Sigmoid colon (tissue), 7 donors: ENCODE data around the gene NUP85. TPM values are rescaled to one million over a fixed set of nuclear protein-coding genes. Genes with fewer than 3 reads are reported as not detected.

ENCODE experiments used
- DNase-seq: peaks from one replicate; pipeline ENCODE4 v3.0.0-alpha.2; 2019
- H3K27ac ChIP-seq, 4 donors: fragments of 200-600 bp; sonication (generic); one replicate each; pipeline ENCODE4 v1.5.1; 2016 to 2019; ENCODE audit warnings: mild to moderate bottlenecking in 1 of 4
- H3K27me3 ChIP-seq, 3 donors: fragments of 200-600 bp; sonication (generic); one replicate each; pipeline ENCODE4 v1.5.1; 2019; ENCODE audit warnings: mild to moderate bottlenecking in 1 of 3
- H3K36me3 ChIP-seq, 4 donors: fragments of 200-600 bp; sonication (generic); one replicate each; pipeline ENCODE4 v1.5.1; 2016 to 2019
- H3K4me1 ChIP-seq, 4 donors: fragments of 200-600 bp; sonication (generic); one replicate each; pipeline ENCODE4 v1.5.1; 2017 to 2019
- H3K4me3 ChIP-seq, 4 donors: fragments of 200-600 bp; sonication (generic); one replicate each; pipeline ENCODE4 v1.5.1; 2017 to 2019; ENCODE audit warnings: mild to moderate bottlenecking in 2 of 4, moderate library complexity in 1 of 4
- H3K9me3 ChIP-seq, 4 donors: fragments of 200-600 bp in 3 of 4; sonication (generic) in 3 of 4; one replicate each; pipeline versions ENCODE4 v1.5.1 to v1.6.1; 2013 to 2019
- CTCF ChIP-seq, 4 experiments: fragments of 450-650 bp in 3 of 4; fragments of 200-600 bp in 1 of 4; IDR thresholded peaks; one replicate each; pipeline ENCODE4 v1.5.1; 2016 to 2019; ENCODE audit warnings: antibody characterized with exemption in 4 of 4, mild to moderate bottlenecking in 3 of 4, moderate library complexity in 2 of 4
- EP300 ChIP-seq, 4 donors: sonication (generic); formaldehyde crosslinking; IDR thresholded peaks; one replicate each; pipeline ENCODE4 v1.6.1; 2017; ENCODE audit warnings: antibody characterized with exemption in 4 of 4
- POLR2A ChIP-seq, 2 donors: fragments of 450-650 bp; IDR thresholded peaks; one replicate each; pipeline ENCODE4 v1.6.1; 2016; ENCODE audit warnings: antibody characterized with exemption in 2 of 2, mild to moderate bottlenecking in 2 of 2, moderate library complexity in 2 of 2
- POLR2AphosphoS5 ChIP-seq, 4 donors: sonication (generic); formaldehyde crosslinking; IDR thresholded peaks; one replicate each; pipeline ENCODE4 v1.6.1; 2017; ENCODE audit warnings: antibody characterized with exemption in 4 of 4
- WGBS, 2 donors: extraction: QIAGEN DNeasy Blood & Tissue Kit; methylation state at CpG; one replicate each; pipeline ENCODE4 v1.1.7; 2013; 5-methylcytosine and 5-hydroxymethylcytosine counted together
- intact Hi-C: fragments of 100-400 bp; cut with DNase I; formaldehyde crosslinking; loops from one replicate; pipeline ENCODE4 v1.15.1; 2023
- polyA plus RNA-seq, 3 donors: library from polyadenylated mRNA; stranded (reverse); fragments of 200-250 nt; gene quantifications; one replicate each; pipeline ENCODE4 v1.2.3, GENCODE V29; 2013
- total RNA-seq, 4 donors: library from RNA; depleted of rRNA; stranded (reverse); fragments of >200 nt; gene quantifications; one replicate each; pipeline ENCODE4 v1.1.0, GENCODE V29; 2016
- donor health status: healthy with polysubstance abuse.
- donor health status: Bipolar disorder and iron deficiency.
- donor health status: healthy.

The NUP85 gene
- total and polyA plus RNA-seq, 7 donors: 21.1 to 48.6 (median 31.7) TPM

GRCh38 chr17:75178453-75178852, 27.0 kb upstream of the NUP85 start:
- TF ChIP-seq POLR2A (IDR thresholded peaks at IDR 0.05) (no peak), EP300 (IDR thresholded peaks at IDR 0.05) (no peak), CTCF (IDR thresholded peaks at IDR 0.05) (no peak), POLR2AphosphoS5 (IDR thresholded peaks at IDR 0.05) (no peak)
- WGBS, 2 donors: 86 to 92% methylated on average over 6 of the region's 6 CpGs
- peaks cover 0 to 33% (median 23%) of the 10 kb centered on the region in 4 donors for H3K4me1 ChIP-seq
- H3K36me3 ChIP-seq: peaks cover 16 to 58% (median 38%) of the 10 kb centered on the region in 4 donors
- H3K27ac ChIP-seq: no peak overlapping the region
- H3K9me3 ChIP-seq: no peaks in the 10 kb centered on the region
- no peak for DNase-seq
- no peak overlapping the region for H3K4me3 ChIP-seq
- intact Hi-C loops: no loop called here
- no peaks in the 10 kb centered on the region for H3K27me3 ChIP-seq

GRCh38 chr17:75181110-75181509, 24.4 kb upstream of the NUP85 start:
- peaks cover 0 to 37% (median 25%) of the 10 kb centered on the region in 4 donors for H3K4me1 ChIP-seq
- intact Hi-C loops: loop anchor here (5.0 kb wide), 3 partner anchors 49 to 134 kb away; partner anchors contain the start of genes ATP5PD, KCTD2 and NT5C
- H3K27me3 ChIP-seq: no peaks in the 10 kb centered on the region
- 8 to 10% methylated on average over 8 of the region's 8 CpGs for WGBS, 2 donors
- no peak for DNase-seq
- H3K4me3 ChIP-seq: peak overlapping the region; percentile 79 to 100 (median 100)
- TF ChIP-seq EP300 (IDR thresholded peaks at IDR 0.05) (no peak), POLR2AphosphoS5 (IDR thresholded peaks at IDR 0.05) (no peak), POLR2A (IDR thresholded peaks at IDR 0.05) (no peak), CTCF (IDR thresholded peaks at IDR 0.05) (no peak)
- H3K36me3 ChIP-seq: peaks cover 4 to 31% (median 13%) of the 10 kb centered on the region in 4 donors
- H3K27ac ChIP-seq: peak overlapping the region; percentile 92 to 99 (median 98)
- H3K9me3 ChIP-seq: no peaks in the 10 kb centered on the region

GRCh38 chr17:75181608-75182318, 23.7 kb upstream of the NUP85 start:
- H3K9me3 ChIP-seq: no peaks in the 10 kb centered on the region
- no peaks in the 10 kb centered on the region for H3K27me3 ChIP-seq
- peak overlapping the region; percentile 92 to 99 (median 98) for H3K27ac ChIP-seq
- intact Hi-C loops: loop anchor here (5.0 kb wide), 3 partner anchors 49 to 134 kb away; partner anchors contain the start of genes ATP5PD, KCTD2 and NT5C
- TF ChIP-seq POLR2A (IDR thresholded peaks at IDR 0.05): no peak
- TF ChIP-seq POLR2AphosphoS5 (IDR thresholded peaks at IDR 0.05): no peak
- TF ChIP-seq CTCF (IDR thresholded peaks at IDR 0.05): no peak
- no peak for TF ChIP-seq EP300 (IDR thresholded peaks at IDR 0.05)
- peak overlapping the region; percentile 79 to 100 (median 100) for H3K4me3 ChIP-seq
- DNase-seq: no peak
- H3K4me1 ChIP-seq: peaks cover 0 to 37% (median 25%) of the 10 kb centered on the region in 4 donors
- WGBS, 2 donors: 1% methylated on average over 34 of the region's 34 CpGs
- peaks cover 4 to 25% (median 10%) of the 10 kb centered on the region in 4 donors for H3K36me3 ChIP-seq

- no peaks in the 10 kb centered on the region for H3K9me3 ChIP-seq
- H3K36me3 ChIP-seq: peaks cover 2 to 20% (median 7%) of the 10 kb centered on the region in 4 donors
- no peak for DNase-seq
- H3K4me3 ChIP-seq: peak overlapping the region; percentile 79 to 100 (median 100)
- H3K27ac ChIP-seq: peak overlapping the region; percentile 92 to 99 (median 98)
- H3K4me1 ChIP-seq: peaks cover 0 to 37% (median 25%) of the 10 kb centered on the region in 4 donors
- TF ChIP-seq POLR2AphosphoS5 (IDR thresholded peaks at IDR 0.05) (no peak), EP300 (IDR thresholded peaks at IDR 0.05) (no peak), CTCF (IDR thresholded peaks at IDR 0.05) (no peak), POLR2A (IDR thresholded peaks at IDR 0.05) (no peak)
- no peaks in the 10 kb centered on the region for H3K27me3 ChIP-seq
- intact Hi-C loops: loop anchor here (5.0 kb wide), 3 partner anchors 50 to 135 kb away; partner anchors contain the start of genes ATP5PD, KCTD2 and NT5C
- WGBS, 2 donors: 1% methylated on average over 33 of the region's 33 CpGs
These were observed 23.2 kb upstream of the NUP85 start for GRCh38 chr17:75182319-75182568.
